K562 (cell line): ENCODE data around the gene NDUFA3. TPM values are rescaled to one million over a fixed set of nuclear protein-coding genes. Genes with fewer than 3 reads are reported as not detected.
A peak's percentile ranks its signal among the peaks of the same experiment; 100 is the strongest.

Source experiments
- ARNT ChIP-seq, 2 experiments: fragments of 450-650 bp; IDR thresholded peaks; 2 replicates each; pipeline ENCODE4 v1.6.1; 2016; ENCODE audit warnings: mild to moderate bottlenecking in 1 of 2
- CBX3 ChIP-seq, 2 experiments: IDR thresholded peaks; 1 replicate in 1 of 2; 2 replicates in 1 of 2; pipeline ENCODE4 v1.6.1; 2012; ENCODE audit warnings: inconsistent platforms in 2 of 2, low read length in 2 of 2, borderline replicate concordance in 1 of 2, control low read depth in 1 of 2
- CHD1 ChIP-seq: fragments of 200-600 bp; sonication (generic); IDR thresholded peaks from one replicate; pipeline ENCODE4 v1.6.1; 2012; ENCODE audit warnings: mild to moderate bottlenecking, moderate library complexity, low read length, inconsistent platforms
- HNRNPK ChIP-seq: fragments of 200-400 bp; formaldehyde crosslinking; IDR thresholded peaks from one replicate; pipeline ENCODE4 v1.6.1; 2018; ENCODE audit warnings: mild to moderate bottlenecking, low read depth, low read length; ENCODE audit not compliant: poor library complexity, severe bottlenecking
- HNRNPLL ChIP-seq: fragments of 200-400 bp; formaldehyde crosslinking; IDR thresholded peaks from 2 replicates; pipeline ENCODE4 v1.6.1; 2017; ENCODE audit warnings: low read length, low read depth, mild to moderate bottlenecking; ENCODE audit not compliant: poor library complexity, severe bottlenecking
- LEF1 ChIP-seq: fragments of 450-650 bp; IDR thresholded peaks from 2 replicates; pipeline ENCODE4 v1.6.1; 2016; ENCODE audit warnings: mild to moderate bottlenecking
- MTA1 ChIP-seq: fragments of 450-650 bp; IDR thresholded peaks from 2 replicates; pipeline ENCODE4 v1.6.1; 2017; ENCODE audit warnings: borderline replicate concordance
- NCOR1 ChIP-seq: fragments of 450-650 bp; IDR thresholded peaks from 2 replicates; pipeline ENCODE4 v1.6.1; 2016; ENCODE audit warnings: mild to moderate bottlenecking, moderate library complexity
- NRF1 ChIP-seq, 2 experiments: fragments of 450-650 bp; IDR thresholded peaks in 1 of 2; conservative IDR thresholded peaks in 1 of 2; 2 replicates each; pipeline ENCODE4 v1.6.1; 2014; ENCODE audit warnings: mild to moderate bottlenecking in 2 of 2
- PCBP1 ChIP-seq: fragments of 200-400 bp; formaldehyde crosslinking; IDR thresholded peaks from 2 replicates; pipeline ENCODE4 v1.6.1; 2018; ENCODE audit warnings: mild to moderate bottlenecking, low read depth, low read length; ENCODE audit not compliant: poor library complexity, severe bottlenecking
- PCBP2 ChIP-seq: fragments of 200-400 bp; formaldehyde crosslinking; IDR thresholded peaks from 2 replicates; pipeline ENCODE4 v1.6.1; 2018; ENCODE audit warnings: low read length, low read depth, mild to moderate bottlenecking, moderate library complexity; ENCODE audit not compliant: poor library complexity, severe bottlenecking
- PTBP1 ChIP-seq: fragments of 200-400 bp; formaldehyde crosslinking; IDR thresholded peaks from 2 replicates; pipeline ENCODE4 v1.6.1; 2017; ENCODE audit warnings: low read depth, low read length
- RBM14 ChIP-seq: fragments of 200-400 bp; formaldehyde crosslinking; IDR thresholded peaks from 2 replicates; pipeline ENCODE4 v1.6.1; 2018; ENCODE audit warnings: low read depth, mild to moderate bottlenecking, low read length, moderate library complexity, borderline replicate concordance; ENCODE audit not compliant: insufficient read depth
- RBM25 ChIP-seq: fragments of 200-400 bp; formaldehyde crosslinking; IDR thresholded peaks from 2 replicates; pipeline ENCODE4 v1.6.1; 2018; ENCODE audit warnings: low read length, low read depth, moderate library complexity; ENCODE audit not compliant: severe bottlenecking
- TAL1 ChIP-seq: fragments of 450-650 bp; IDR thresholded peaks from 2 replicates; pipeline ENCODE4 v1.6.1; 2016; ENCODE audit warnings: mild to moderate bottlenecking
- polyA plus RNA-seq, 8 experiments: library from polyadenylated mRNA; depleted of rRNA in 4 of 8; stranded (reverse) in 5 of 8; unstranded in 3 of 8; fragments of >200 nt; fragmentation: Nextera tagmentation in 2 of 8; fragmentation: Illumina TruSeq in 1 of 8; extraction: Ambion mirVana in 2 of 8; extraction: Trizol in 1 of 8; gene quantifications; 2 replicates each; pipeline versions ENCODE4 v1.2.1 to v1.2.3, GENCODE V29; 2011 to 2014; ENCODE audit warnings: inconsistent platforms in 1 of 8, missing spikeins in 1 of 8
- total RNA-seq, 7 experiments: library from RNA; depleted of rRNA in 6 of 7; stranded (reverse); fragments of >200 nt in 6 of 7; fragmentation: Illumina TruSeq in 2 of 7; extraction: Trizol in 2 of 7; gene quantifications; 2 replicates each; pipeline versions ENCODE4 v1.2.1 to v1.2.3, GENCODE V29; 2011 to 2021; ENCODE audit warnings: low replicate concordance in 1 of 7
- TF ChIP-seq, protein P1 (sequence below): fragments of 250-450 bp; sonication (Bioruptor Pico); IDR thresholded peaks from 2 replicates; pipeline ENCODE4 v1.5.0; 2021

Gene NDUFA3
- total and polyA plus RNA-seq, 9 of the 15 experiments (the other 6 are each of a cell fraction or from before 2014, with no cell fraction given): 39.2 to 279 (median 138) TPM

DNA sequence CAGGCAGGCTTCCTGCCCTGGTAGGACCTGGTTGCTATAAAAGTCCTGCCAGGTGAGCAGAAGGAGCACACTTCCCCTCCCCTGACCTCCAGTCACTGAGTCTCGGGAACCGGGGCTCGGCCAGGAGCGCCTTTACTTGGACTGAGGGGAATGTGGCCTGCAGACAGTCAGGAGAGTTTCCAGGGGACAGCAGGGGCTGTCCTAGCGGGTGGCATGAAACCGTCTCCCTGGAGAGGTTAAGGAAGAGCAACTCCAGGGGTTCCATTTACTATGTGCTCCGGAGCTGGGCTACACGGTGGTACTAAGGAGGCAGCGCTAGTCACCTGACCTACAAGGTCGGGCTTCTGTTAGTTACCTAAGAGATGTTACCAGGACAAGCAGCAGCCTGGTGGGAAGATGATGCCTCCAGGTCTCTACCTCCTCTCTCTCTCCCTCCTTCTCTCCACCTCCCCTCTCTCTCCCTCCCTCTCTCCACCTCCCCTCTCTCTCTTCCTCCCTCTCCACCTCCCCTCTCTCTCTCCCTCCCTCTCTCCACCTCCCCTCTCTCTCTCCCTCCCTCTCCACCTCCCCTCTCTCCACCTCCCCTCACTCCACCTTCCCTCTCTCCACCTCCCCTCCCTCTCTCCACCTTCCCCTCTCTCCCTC, 30.8 kb downstream of the NDUFA3 start (continued):
- TF ChIP-seq, protein P1, sequence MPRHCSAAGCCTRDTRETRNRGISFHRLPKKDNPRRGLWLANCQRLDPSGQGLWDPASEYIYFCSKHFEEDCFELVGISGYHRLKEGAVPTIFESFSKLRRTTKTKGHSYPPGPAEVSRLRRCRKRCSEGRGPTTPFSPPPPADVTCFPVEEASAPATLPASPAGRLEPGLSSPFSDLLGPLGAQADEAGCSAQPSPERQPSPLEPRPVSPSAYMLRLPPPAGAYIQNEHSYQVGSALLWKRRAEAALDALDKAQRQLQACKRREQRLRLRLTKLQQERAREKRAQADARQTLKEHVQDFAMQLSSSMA: no peak
- TF ChIP-seq NRF1 (conservative IDR thresholded peaks at IDR 0.05 in 1 of 2, IDR thresholded peaks at IDR 0.05 in 1 of 2) (no peak), PCBP2 (peak; percentile 97), HNRNPK (peak; percentile 66), PCBP1 (peak; percentile 88), RBM25 (no peak), NCOR1 (no peak), CBX3 (IDR thresholded peaks at IDR 0.05; ENCODE audit: borderline replicate concordance in 1 of 2, low read length in 2 of 2) (no peak), PTBP1 (0 out of 2 replicates have a peak, but pooled peaks have one; percentile 84), CHD1 (no peak), TAL1 (no peak), RBM14 (0 out of 2 replicates have a peak, but pooled peaks have one; percentile 53), HNRNPLL (no peak), LEF1 (no peak), MTA1 (no peak), ARNT (IDR thresholded peaks at IDR 0.05) (no peak)
